AG10803 (cell line): Measurements from ENCODE around the gene TRPV2.

Source experiments
- DNase-seq: peaks from one replicate; pipeline ENCODE4 v3.0.0; 2010; ENCODE audit warnings: low read depth
- H3K4me3 ChIP-seq: 2 replicates; pipeline ENCODE4 v1.5.1; 2011; ENCODE audit warnings: mild to moderate bottlenecking, low read length, control low read depth
- TF ChIP-seq, protein P1 (sequence below): conservative IDR thresholded peaks from 2 replicates; pipeline ENCODE4 v1.5.1; 2011; ENCODE audit warnings: mild to moderate bottlenecking, low read length, control low read depth, inconsistent platforms

TRPV2 gene

DNA sequence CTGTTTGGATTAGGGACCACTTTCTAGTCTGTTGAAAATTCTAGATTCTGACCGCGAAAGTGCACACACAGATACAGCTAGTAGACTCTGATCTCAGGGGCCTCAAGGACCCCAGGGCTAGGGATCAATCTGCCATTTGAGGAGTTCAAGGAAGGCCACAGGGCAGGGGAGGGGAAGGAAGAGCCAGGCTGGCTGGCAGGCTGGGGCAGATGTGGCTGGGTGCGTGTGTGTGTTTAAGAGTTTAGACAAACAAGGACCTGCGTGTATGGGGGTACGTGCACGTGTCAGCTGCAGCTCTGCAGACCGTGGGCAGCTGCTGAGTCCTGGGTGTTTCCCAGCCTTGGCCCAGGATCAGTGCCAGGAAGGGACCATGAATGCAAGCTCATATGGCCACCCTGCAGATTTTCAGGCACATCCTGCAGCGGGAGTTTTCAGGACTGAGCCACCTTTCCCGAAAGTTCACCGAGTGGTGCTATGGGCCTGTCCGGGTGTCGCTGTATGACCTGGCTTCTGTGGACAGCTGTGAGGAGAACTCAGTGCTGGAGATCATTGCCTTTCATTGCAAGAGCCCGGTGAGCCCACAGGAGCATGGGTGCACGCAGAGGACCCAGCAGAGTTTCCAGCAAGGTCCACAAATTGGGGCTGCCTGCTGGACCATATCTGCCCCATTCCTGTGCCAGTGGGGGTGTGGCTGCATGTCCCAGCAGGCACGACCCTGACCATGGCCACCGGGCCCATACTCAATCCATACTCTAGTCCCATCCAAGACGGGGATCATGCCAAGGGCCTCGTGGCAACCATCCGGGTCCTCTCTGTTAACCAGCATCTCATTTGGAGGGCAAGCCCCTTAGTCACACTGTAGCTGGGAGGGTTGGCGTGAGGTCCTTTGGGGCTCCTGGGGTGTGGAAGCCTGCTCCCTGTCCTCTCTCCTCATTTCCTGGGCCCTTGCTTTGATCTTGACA, 10.6 kb downstream of the TRPV2 start:
- no peak overlapping the region for H3K4me3 ChIP-seq
- DNase-seq = no peak
- TF ChIP-seq, protein P1, sequence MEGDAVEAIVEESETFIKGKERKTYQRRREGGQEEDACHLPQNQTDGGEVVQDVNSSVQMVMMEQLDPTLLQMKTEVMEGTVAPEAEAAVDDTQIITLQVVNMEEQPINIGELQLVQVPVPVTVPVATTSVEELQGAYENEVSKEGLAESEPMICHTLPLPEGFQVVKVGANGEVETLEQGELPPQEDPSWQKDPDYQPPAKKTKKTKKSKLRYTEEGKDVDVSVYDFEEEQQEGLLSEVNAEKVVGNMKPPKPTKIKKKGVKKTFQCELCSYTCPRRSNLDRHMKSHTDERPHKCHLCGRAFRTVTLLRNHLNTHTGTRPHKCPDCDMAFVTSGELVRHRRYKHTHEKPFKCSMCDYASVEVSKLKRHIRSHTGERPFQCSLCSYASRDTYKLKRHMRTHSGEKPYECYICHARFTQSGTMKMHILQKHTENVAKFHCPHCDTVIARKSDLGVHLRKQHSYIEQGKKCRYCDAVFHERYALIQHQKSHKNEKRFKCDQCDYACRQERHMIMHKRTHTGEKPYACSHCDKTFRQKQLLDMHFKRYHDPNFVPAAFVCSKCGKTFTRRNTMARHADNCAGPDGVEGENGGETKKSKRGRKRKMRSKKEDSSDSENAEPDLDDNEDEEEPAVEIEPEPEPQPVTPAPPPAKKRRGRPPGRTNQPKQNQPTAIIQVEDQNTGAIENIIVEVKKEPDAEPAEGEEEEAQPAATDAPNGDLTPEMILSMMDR = no peak

DNA sequence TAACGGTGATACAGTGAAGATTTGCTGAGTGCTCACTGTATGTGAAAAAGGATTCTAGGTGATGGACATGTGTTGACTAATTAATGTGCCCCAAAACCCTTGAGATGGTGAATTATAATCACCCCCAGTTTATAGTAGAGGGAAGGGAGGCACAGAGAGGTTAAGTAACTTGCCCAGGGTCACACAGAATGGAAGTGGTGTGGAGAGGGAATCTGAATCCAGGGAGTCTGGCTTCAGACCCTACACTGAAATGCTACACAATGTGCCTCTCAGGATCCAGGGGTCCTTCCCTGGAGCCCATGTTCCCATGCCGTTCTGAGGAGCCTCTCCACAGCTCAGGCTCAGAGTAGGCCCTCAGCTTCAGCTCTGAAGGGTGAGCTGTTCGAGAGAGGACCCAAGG, 11.6 kb downstream of the TRPV2 start:
- TF ChIP-seq, protein P1 = no peak
- no peak for DNase-seq
- no peak overlapping the region for H3K4me3 ChIP-seq

- TF ChIP-seq, protein P1 = peak; percentile 79
- no peak overlapping the region for H3K4me3 ChIP-seq
- DNase-seq = peak; percentile 71
These were observed 12.9 kb downstream of the TRPV2 start for GRCh38 chr17:16428098-16428882.

GRCh38 chr17:16429083-16429482, 13.7 kb downstream of the TRPV2 start:
- no peak for DNase-seq
- no peak overlapping the region for H3K4me3 ChIP-seq
- TF ChIP-seq, protein P1 = no peak

DNA sequence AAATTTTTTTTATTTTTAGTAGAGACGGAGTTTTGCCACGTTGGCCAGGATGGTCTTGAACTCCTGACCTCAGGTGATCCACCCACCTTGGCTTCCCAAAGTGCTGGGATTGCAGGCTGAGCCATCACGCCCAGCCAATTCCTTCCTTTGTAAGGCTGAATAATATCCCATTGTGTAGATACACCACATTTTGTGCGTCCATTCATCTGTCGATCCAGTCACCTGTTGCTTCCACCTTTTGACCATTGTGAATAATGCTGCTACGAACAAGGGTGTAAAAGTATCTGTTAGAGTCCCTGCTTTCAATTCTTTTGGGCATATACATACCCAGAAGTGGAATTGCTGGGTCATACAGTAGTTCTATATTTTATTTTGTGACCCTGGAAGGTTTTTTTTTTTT, 15.3 kb downstream of the TRPV2 start:
- no peak for DNase-seq
- no peak overlapping the region for H3K4me3 ChIP-seq
- TF ChIP-seq, protein P1 = no peak

DNA sequence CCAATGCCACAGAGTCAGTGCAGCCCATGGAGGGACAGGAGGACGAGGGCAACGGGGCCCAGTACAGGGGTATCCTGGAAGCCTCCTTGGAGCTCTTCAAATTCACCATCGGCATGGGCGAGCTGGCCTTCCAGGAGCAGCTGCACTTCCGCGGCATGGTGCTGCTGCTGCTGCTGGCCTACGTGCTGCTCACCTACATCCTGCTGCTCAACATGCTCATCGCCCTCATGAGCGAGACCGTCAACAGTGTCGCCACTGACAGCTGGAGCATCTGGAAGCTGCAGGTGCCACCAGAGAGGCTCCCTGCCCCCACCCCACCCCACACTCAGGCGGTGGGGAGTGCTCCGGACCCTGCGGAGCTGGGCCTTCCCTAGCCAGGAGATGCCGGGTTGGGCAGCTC, 16.6 kb downstream of the TRPV2 start:
- no peak for DNase-seq

More for the DNA sequence above, 16.6 kb downstream of the TRPV2 start:
- H3K4me3 ChIP-seq = no peak overlapping the region
- TF ChIP-seq, protein P1 = no peak
